ENCODE results near the gene BEST2. TPM values are rescaled to one million over a fixed set of nuclear protein-coding genes. Genes with fewer than 3 reads are reported as not detected.
"Not testable (repeated sequence)": the region's sequence is repeated elsewhere in the genome, so short reads cannot be mapped to it uniquely, and the experiment has no call there.

The BEST2 gene
- total RNA-seq, 4 donors from 2014 or later: not detected

GRCh38 chr19:12723381-12723640, 28.3 kb upstream of the BEST2 start:
- TF ChIP-seq, protein P1, sequence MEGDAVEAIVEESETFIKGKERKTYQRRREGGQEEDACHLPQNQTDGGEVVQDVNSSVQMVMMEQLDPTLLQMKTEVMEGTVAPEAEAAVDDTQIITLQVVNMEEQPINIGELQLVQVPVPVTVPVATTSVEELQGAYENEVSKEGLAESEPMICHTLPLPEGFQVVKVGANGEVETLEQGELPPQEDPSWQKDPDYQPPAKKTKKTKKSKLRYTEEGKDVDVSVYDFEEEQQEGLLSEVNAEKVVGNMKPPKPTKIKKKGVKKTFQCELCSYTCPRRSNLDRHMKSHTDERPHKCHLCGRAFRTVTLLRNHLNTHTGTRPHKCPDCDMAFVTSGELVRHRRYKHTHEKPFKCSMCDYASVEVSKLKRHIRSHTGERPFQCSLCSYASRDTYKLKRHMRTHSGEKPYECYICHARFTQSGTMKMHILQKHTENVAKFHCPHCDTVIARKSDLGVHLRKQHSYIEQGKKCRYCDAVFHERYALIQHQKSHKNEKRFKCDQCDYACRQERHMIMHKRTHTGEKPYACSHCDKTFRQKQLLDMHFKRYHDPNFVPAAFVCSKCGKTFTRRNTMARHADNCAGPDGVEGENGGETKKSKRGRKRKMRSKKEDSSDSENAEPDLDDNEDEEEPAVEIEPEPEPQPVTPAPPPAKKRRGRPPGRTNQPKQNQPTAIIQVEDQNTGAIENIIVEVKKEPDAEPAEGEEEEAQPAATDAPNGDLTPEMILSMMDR (IDR thresholded peaks at IDR 0.05): no peak
- ATAC-seq (ENCODE audit: low FRiP score) (no peak), DNase-seq (ENCODE audit: low spot score) (no peak)

DNA sequence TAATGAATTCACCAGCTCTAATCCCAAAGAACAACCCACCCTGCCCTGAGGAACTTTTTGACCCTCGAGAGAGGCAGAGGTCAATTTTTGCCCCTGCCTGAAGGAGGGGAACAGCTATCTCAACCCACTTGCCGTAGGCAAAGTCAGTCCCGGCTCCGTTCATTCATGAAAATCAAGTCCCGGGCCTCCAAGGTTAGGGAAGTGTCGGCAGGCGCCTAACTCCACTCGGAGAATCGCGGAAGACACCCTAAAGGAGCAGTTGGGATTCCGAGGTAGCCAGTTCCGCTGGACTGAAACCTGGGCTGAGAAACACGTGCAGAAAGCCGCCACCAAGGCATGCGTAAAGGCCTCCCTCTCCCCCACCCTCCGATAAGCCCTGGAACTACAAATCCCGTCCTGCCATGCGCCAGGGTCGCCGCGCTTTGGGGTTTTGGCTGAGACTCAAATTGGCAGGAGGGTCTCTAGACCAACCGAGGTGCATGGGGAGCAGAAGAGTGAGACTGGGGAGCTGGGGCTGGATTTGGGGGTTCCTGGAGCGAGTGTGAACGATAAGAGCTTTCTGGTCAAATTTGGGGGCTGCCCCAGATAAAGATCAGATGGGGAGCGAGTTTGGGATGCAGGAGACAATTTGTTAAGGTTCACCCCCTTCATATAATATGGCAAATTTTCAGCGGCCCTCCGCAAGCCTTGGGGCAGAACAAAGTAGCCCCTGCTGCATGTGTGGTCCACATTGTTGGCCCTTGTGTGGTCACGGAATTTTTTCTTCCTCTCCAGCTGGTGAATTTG, 27.8 kb upstream of the BEST2 start, which contains the start of gene TNPO2:
TSS of gene TNPO2 (minus strand) at position 292 of the 786 bp plus-strand sequence. CDS start 2,955 bp downstream, outside the sequence.
- TF ChIP-seq, protein P1 (IDR thresholded peaks at IDR 0.05): no peak
- ATAC-seq (ENCODE audit: low FRiP score): peak; percentile 19
- DNase-seq (ENCODE audit: low spot score): no peak

DNA sequence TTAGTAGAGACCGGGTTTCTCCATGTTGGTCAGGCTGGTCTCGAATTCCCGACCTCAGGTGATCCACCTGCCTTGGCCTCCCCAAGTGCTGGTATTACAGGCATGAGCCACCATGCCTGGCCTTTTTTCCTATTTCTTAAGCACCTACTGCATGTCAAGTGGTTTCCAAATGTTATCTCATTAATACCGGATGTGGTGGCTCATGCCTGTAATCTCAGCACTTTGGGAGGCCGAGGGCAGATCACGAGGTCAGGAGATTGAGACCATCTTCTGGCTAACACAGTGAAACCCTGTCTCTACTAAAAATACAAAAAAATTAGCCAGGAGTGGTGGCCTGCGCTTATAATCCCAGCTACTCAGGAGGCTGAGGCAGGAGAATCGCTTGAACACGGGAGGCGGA, 26.0 kb upstream of the BEST2 start:
- DNase-seq (ENCODE audit: low spot score); ATAC-seq (ENCODE audit: low FRiP score): not testable (repeated sequence)

DNA sequence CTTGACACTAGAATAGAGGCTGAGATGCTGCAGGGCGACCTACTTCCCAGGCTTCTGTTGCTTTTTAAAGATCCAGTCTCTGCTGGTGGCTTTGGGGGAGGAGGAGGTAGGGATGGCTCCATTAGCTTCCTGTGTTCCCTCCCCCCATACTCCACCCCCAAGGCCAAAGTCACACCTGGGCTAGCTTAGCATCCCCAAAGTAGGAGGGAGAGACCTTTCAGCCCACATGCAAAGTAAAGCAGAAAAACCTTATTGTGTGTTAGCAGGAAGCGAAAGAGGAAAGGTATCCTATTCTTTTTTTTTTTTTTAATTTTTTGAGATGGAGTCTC, 24.6 kb upstream of the BEST2 start:
- TF ChIP-seq, protein P1 (IDR thresholded peaks at IDR 0.05): no peak
- no peak for DNase-seq (ENCODE audit: low spot score)
- no peak for ATAC-seq (ENCODE audit: low FRiP score)

GRCh38 chr19:12727745-12728433, 23.7 kb upstream of the BEST2 start:
- ATAC-seq (ENCODE audit: low FRiP score) (no peak), DNase-seq (ENCODE audit: low spot score) (no peak)
- TF ChIP-seq, protein P1 (IDR thresholded peaks at IDR 0.05): no peak

DNA sequence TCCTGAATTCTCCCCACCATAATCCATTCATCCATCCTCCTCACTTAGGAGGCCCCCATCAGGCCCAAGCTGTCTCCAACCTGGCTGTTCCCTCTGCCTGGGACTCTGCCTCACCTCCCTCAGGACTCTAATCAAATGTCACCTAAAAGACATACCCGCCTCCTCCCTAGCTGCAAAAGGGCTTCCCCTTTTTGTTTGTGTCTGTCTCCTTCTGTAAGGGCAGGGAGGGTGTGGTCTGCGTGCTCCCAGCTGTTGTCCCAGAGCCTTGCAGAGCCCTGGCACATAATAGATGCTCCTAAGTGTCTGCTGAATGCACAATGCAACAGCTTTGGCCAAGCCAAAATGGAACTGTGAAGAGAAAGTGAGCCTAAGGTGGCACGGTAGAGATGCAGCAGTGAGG, 21.5 kb upstream of the BEST2 start:
- TF ChIP-seq, protein P1 (IDR thresholded peaks at IDR 0.05): no peak
- no peak for DNase-seq (ENCODE audit: low spot score)
- ATAC-seq (ENCODE audit: low FRiP score): no peak

DNA sequence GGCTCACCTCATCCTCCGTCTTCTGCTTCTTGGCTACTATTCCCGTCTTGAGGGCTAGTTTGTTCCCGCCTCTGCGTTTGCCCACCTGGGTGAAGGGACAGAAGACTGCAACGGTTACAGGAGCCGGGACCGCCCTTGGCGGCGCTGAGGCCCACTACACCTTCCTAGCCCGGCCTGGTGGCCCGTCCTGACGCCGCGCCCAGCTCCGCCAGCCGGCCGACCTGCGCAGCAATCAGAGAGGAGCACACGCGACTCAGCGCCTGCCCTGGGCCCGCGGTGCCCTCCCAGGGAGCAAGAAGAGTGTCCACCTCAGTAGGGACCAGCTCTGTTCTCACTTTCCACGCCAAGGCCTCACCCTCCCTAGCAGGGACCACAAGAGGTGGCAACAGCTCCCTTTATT, 20.3 kb upstream of the BEST2 start:
- TF ChIP-seq, protein P1 (IDR thresholded peaks at IDR 0.05): no peak
- no peak for ATAC-seq (ENCODE audit: low FRiP score)
- DNase-seq (ENCODE audit: low spot score): no peak

Measured in omental fat pad (tissue), 4 donors.